ENCODE measurements around the gene SBNO1.
"Not testable (repeated sequence)": the region's sequence is repeated elsewhere in the genome, so short reads cannot be mapped to it uniquely, and the experiment has no call there.

Gene SBNO1

DNA sequence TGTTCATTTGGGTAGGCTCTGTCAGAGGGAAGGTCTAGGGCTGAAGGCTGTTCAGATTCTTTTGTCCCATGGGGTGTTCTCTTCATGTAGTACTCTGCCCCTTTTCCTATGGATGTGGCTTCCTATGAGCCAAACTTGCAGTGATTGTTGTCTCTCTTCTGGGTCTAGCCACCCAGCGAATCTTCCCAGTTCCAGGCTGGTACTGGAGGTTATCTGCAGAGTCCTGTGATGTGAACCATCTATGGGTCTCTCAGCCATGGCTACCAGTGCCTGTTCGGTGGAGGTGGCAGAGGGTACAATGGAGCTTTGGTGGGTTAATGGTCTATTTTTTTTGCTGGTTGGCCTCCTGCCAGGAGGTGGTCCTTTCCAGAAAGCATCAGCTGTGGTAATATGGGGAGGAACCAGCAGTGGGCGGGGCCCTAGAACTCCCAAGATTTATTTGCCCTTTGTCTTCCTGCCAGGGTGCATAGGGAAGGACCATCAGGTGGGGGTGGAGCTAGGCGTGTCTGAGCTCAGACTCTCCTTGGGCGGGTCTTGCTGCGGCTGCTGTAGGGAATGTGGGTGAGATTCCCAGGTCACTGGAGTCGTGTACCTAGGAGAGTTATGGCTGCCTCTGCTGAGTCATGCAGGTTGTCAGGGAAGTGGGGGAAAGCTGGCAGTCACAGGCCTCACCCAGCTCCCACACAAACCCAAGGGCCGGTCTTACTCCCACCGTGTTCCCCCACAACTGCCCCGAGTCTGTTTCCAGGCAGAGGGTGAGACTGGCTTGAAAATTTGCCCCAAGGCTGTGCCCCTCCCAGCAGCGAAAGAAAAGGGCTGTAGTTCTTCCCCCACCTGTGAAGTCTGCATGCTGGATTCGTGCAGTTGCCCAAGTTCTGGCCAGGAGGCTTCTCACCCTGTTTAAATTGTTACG lies 113.9 kb downstream of the SBNO1 start:
- no peak for DNase-seq (ENCODE audit: low read depth in 2 of 2, low spot score in 1 of 2)

DNA sequence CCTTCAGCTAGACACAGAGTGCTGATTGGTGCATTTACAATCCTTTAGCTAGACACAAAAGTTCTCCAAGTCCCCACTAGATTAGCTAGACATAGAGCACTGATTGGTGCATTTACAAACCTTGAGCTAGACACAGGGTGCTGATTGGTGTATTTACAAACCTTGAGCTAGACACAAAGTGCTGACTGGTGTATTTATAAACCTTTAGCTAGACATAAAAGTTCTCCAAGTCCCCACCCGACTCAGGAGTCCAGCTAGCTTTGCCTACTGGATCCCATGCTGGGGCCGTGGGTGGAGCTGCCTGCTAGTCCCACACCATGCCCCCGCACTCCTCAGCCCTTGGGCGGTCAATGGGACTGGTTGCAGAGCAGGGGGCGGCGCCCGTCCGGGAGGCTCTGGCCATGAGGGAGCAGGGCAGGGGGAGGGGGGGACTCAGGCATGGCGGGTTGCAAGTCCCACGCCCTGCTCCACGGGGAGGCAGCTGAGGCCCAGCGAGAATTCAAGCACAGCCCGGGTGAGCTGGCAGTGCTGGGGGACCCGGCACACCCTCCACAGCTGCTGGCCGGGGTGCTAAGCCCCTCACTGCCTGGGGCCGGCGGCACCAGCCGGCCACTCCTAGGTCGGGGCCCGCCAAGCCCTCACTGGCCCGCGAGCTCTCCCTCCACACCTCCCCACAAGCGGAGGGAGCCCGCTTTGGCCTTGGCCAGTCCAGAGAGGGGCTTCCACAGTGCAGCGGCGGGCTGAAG lies 115.5 kb downstream of the SBNO1 start:
- not testable (repeated sequence) for DNase-seq (ENCODE audit: low read depth in 2 of 2, low spot score in 1 of 2)

DNA sequence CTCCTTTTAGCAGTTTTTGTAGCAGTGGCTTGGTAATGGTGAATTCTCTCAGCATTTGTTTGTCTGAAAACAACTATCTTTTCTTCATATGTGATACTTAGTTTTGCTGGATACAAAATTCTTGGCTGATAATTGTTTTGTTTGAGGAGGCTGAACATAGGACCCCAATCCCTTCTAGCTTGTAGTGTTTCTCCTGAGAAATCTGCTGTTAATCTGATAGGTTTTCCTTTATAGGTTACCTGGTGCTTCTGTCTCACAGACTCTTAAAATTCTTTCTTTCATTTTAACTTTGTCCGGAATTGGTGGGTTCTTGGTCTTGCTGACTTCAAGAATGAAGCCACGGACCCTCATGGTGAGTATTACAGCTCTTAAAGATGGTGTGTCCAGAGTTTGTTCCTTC lies 116.5 kb downstream of the SBNO1 start:
- not testable (repeated sequence) for DNase-seq (ENCODE audit: low read depth in 2 of 2, low spot score in 1 of 2)

DNA sequence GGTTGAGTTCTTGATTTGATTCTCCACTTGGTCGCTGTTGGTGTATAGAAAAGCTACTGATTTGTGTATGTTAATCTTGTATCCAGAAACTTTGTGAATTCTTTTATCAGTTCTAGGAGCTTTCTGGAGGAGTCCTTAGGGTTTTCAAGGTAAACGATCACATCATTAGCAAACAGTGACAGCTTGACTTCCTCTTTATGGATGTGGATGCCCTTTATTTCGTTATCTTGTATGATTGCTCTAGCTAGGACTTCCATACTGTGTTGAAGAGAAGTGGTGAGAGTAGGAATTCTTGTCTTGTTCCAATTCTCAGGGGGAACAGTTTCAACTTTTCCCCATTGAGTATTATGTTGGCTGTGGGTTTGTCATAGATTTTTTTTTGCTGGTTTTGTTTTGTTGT lies 119.0 kb downstream of the SBNO1 start:
- DNase-seq (ENCODE audit: low read depth in 2 of 2, low spot score in 1 of 2) = no peak

DNA sequence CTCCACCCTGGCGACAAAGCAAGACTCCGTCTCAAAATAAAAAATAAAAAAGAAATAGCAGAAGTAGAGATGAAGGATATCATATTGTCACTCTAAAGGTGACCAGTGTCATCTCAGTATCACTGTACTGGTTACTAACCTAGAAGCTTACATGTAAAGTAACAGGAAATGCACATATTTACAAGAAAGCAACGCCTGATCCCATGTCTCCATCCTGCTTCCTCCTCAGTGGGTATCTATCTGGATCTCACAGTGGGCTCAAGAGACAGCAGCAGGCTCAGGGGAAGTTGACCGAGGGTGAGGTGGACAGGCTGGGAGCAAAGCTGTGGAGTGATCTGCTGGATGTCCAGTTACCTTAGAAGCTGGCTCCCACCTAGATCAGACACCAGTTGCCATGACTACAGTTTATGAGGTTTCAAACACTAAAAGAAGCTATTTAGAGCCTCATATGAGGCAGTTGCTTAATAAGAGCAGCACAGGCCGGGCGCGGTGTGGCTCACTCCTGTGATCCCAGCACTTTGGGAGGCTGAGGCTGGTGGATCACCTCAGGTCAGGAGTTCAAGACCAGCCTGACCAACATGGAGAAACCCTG lies 120.9 kb downstream of the SBNO1 start:
- no peak for DNase-seq (ENCODE audit: low read depth in 2 of 2, low spot score in 1 of 2)

DNA sequence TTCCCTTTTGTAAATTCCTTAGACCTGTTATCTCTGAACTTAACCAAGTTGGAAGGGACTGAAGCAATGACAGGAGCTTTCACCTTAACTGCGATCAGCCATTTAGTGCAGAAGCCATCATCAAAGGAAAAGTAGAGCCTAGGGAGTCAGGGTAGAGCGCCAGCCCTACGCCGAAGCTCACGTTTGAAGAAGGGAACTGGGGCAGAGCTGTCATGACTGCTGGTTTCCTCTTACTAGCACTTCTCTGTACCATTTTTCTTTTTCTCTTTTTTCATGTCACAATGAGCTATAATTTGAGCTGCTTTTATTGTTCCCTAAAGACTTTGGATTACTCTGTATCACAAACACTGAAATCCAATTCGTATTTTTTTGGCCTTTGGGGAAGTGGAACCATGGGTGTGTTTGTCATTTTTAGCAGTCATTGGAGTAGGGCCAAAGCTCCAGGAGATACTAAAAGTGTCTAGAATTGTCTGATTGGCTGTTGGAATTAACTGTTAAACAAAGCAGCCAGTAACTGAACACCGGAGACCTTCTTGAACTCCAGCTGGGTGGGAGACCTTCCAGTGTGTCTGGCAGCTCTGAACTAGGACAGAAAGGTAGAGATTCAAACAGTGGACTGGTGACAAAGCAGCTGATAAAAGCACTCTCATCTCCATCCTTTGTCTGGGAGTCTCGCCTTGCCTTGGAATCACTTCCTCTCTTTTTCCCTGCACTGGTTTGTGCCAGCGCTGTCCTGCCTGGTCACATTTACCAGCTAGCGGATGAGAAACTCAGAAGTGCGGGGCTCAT lies 122.3 kb downstream of the SBNO1 start:
- DNase-seq (ENCODE audit: low read depth in 2 of 2, low spot score in 1 of 2) = no peak
